Sigmoid colon (tissue), 7 donors: Measurements from ENCODE around the gene ZNF215. TPM values are rescaled to one million over a fixed set of nuclear protein-coding genes. Genes with fewer than 3 reads are reported as not detected.

Source experiments
- DNase-seq: peaks from one replicate; pipeline ENCODE4 v3.0.0-alpha.2; 2019
- H3K27ac ChIP-seq, 4 donors: fragments of 200-600 bp; sonication (generic); one replicate each; pipeline ENCODE4 v1.5.1; 2016 to 2019; ENCODE audit warnings: mild to moderate bottlenecking in 1 of 4
- H3K27me3 ChIP-seq, 3 donors: fragments of 200-600 bp; sonication (generic); one replicate each; pipeline ENCODE4 v1.5.1; 2019; ENCODE audit warnings: mild to moderate bottlenecking in 1 of 3
- H3K36me3 ChIP-seq, 4 donors: fragments of 200-600 bp; sonication (generic); one replicate each; pipeline ENCODE4 v1.5.1; 2016 to 2019
- H3K4me1 ChIP-seq, 4 donors: fragments of 200-600 bp; sonication (generic); one replicate each; pipeline ENCODE4 v1.5.1; 2017 to 2019
- H3K4me3 ChIP-seq, 4 donors: fragments of 200-600 bp; sonication (generic); one replicate each; pipeline ENCODE4 v1.5.1; 2017 to 2019; ENCODE audit warnings: mild to moderate bottlenecking in 2 of 4, moderate library complexity in 1 of 4
- H3K9me3 ChIP-seq, 4 donors: fragments of 200-600 bp in 3 of 4; sonication (generic) in 3 of 4; one replicate each; pipeline versions ENCODE4 v1.5.1 to v1.6.1; 2013 to 2019
- CTCF ChIP-seq, 4 experiments: fragments of 450-650 bp in 3 of 4; fragments of 200-600 bp in 1 of 4; IDR thresholded peaks; one replicate each; pipeline ENCODE4 v1.5.1; 2016 to 2019; ENCODE audit warnings: antibody characterized with exemption in 4 of 4, mild to moderate bottlenecking in 3 of 4, moderate library complexity in 2 of 4
- EP300 ChIP-seq, 4 donors: sonication (generic); formaldehyde crosslinking; IDR thresholded peaks; one replicate each; pipeline ENCODE4 v1.6.1; 2017; ENCODE audit warnings: antibody characterized with exemption in 4 of 4
- POLR2A ChIP-seq, 2 donors: fragments of 450-650 bp; IDR thresholded peaks; one replicate each; pipeline ENCODE4 v1.6.1; 2016; ENCODE audit warnings: antibody characterized with exemption in 2 of 2, mild to moderate bottlenecking in 2 of 2, moderate library complexity in 2 of 2
- POLR2AphosphoS5 ChIP-seq, 4 donors: sonication (generic); formaldehyde crosslinking; IDR thresholded peaks; one replicate each; pipeline ENCODE4 v1.6.1; 2017; ENCODE audit warnings: antibody characterized with exemption in 4 of 4
- WGBS, 2 donors: extraction: QIAGEN DNeasy Blood & Tissue Kit; methylation state at CpG; one replicate each; pipeline ENCODE4 v1.1.7; 2013; 5-methylcytosine and 5-hydroxymethylcytosine counted together
- intact Hi-C: fragments of 100-400 bp; cut with DNase I; formaldehyde crosslinking; loops from one replicate; pipeline ENCODE4 v1.15.1; 2023
- polyA plus RNA-seq, 3 donors: library from polyadenylated mRNA; stranded (reverse); fragments of 200-250 nt; gene quantifications; one replicate each; pipeline ENCODE4 v1.2.3, GENCODE V29; 2013
- total RNA-seq, 4 donors: library from RNA; depleted of rRNA; stranded (reverse); fragments of >200 nt; gene quantifications; one replicate each; pipeline ENCODE4 v1.1.0, GENCODE V29; 2016
- donor health status: healthy with polysubstance abuse.
- donor health status: Bipolar disorder and iron deficiency.
- donor health status: healthy.

Gene ZNF215
- total and polyA plus RNA-seq, 7 donors = 0.41 to 3.0 (median 1.1) TPM

GRCh38 chr11:6995703-6996102 lies 69.5 kb downstream of the ZNF215 start:
- Histone ChIP-seq H3K27ac (no peak overlapping the region), H3K4me3 (no peak overlapping the region), H3K36me3 (peaks cover 0 to 10% (median 1%) of the 10 kb centered on the region in 4 donors), H3K4me1 (peaks cover 0 to 15% (median 12%) of the 10 kb centered on the region in 4 donors), H3K27me3 (no peaks in the 10 kb centered on the region), H3K9me3 (no peaks in the 10 kb centered on the region)
- TF ChIP-seq EP300 (IDR thresholded peaks at IDR 0.05) (no peak), CTCF (IDR thresholded peaks at IDR 0.05) (no peak)
- intact Hi-C loops = loop anchor here (10.0 kb wide), 1 partner anchor 71 kb away; the partner anchor contains the start of genes OR2D3 and ZNF215
- DNase-seq = no peak

GRCh38 chr11:7004482-7004881 lies 78.3 kb downstream of the ZNF215 start:
- DNase-seq = no peak
- H3K36me3 ChIP-seq = peaks cover 0 to 25% (median 4%) of the 10 kb centered on the region in 4 donors
- TF ChIP-seq EP300 (IDR thresholded peaks at IDR 0.05) (no peak), POLR2AphosphoS5 (IDR thresholded peaks at IDR 0.05) (no peak), POLR2A (IDR thresholded peaks at IDR 0.05) (no peak), CTCF (IDR thresholded peaks at IDR 0.05) (no peak)
- H3K9me3 ChIP-seq = no peaks in the 10 kb centered on the region
- 32 to 42% methylated on average over 3 of the region's 3 CpGs for WGBS, 2 donors
- no peak overlapping the region for H3K4me3 ChIP-seq
- intact Hi-C loops = no loop called here
- no peaks in the 10 kb centered on the region for H3K4me1 ChIP-seq
- no peaks in the 10 kb centered on the region for H3K27me3 ChIP-seq
- H3K27ac ChIP-seq = no peak overlapping the region

Other genes starting within 250 kb of the ZNF215 start
- gene MRPL17, start 243.1 kb upstream of the ZNF215 start, total RNA-seq = 10 to 100 TPM; 18.3 to 97.5 (median 20.1) TPM
- 10 to 100 TPM; 23.4 to 51.1 (median 28.9) TPM for gene MRPL17, start 243.1 kb upstream of the ZNF215 start, polyA plus RNA-seq
- gene OR2AG2, start 154.4 kb upstream of the ZNF215 start, total RNA-seq = under 1 TPM in 2 of 4 donors, not detected in 2; 0.28 to 0.41 TPM
- gene OR2AG2, start 154.4 kb upstream of the ZNF215 start, polyA plus RNA-seq = under 1 TPM in 1 of 3 donors, not detected in 2; 0.06 TPM
- gene OR2AG1, start 143.4 kb upstream of the ZNF215 start, total RNA-seq = not detected
- gene OR2AG1, start 143.4 kb upstream of the ZNF215 start, polyA plus RNA-seq = not detected
- under 1 TPM in 2 of 4 donors, not detected in 2; 0.14 to 0.28 TPM for gene OR6A2, start 126.7 kb upstream of the ZNF215 start, total RNA-seq
- under 1 TPM in 1 of 3 donors, not detected in 2; 0.06 TPM for gene OR6A2, start 126.7 kb upstream of the ZNF215 start, polyA plus RNA-seq
- not detected for gene OR10A5, start 80.7 kb upstream of the ZNF215 start, total RNA-seq
- gene OR10A5, start 80.7 kb upstream of the ZNF215 start, polyA plus RNA-seq = not detected
- gene OR10A2, start 63.4 kb upstream of the ZNF215 start, total RNA-seq = not detected
- gene OR10A2, start 63.4 kb upstream of the ZNF215 start, polyA plus RNA-seq = not detected
- gene OR10A4, start 49.8 kb upstream of the ZNF215 start, total RNA-seq = not detected
- not detected for gene OR10A4, start 49.8 kb upstream of the ZNF215 start, polyA plus RNA-seq
- not detected for gene OR2D2, start 33.9 kb upstream of the ZNF215 start, total RNA-seq
- not detected for gene OR2D2, start 33.9 kb upstream of the ZNF215 start, polyA plus RNA-seq
- gene OR2D3, start 5.4 kb upstream of the ZNF215 start, total RNA-seq = not detected
- gene OR2D3, start 5.4 kb upstream of the ZNF215 start, polyA plus RNA-seq = not detected
- gene ZNF214, start 93.9 kb downstream of the ZNF215 start, total RNA-seq = 1 to 10 TPM; 1.9 to 3.1 (median 2.5) TPM
- gene ZNF214, start 93.9 kb downstream of the ZNF215 start, polyA plus RNA-seq = 1 to 10 TPM in 1 of 3 donors, under 1 TPM in 2; 0.46 to 1.2 (median 0.77) TPM
- under 1 TPM in 1 of 4 donors, not detected in 3; 0.36 TPM for gene NLRP14, start 94.1 kb downstream of the ZNF215 start, total RNA-seq
- under 1 TPM in 1 of 3 donors, not detected in 2; 0.01 TPM for gene NLRP14, start 94.1 kb downstream of the ZNF215 start, polyA plus RNA-seq
- not detected for gene RBMXL2, start 162.6 kb downstream of the ZNF215 start, total RNA-seq
- under 1 TPM in 1 of 3 donors, not detected in 2; 0.03 TPM for gene RBMXL2, start 162.6 kb downstream of the ZNF215 start, polyA plus RNA-seq